Suppressor macrophage treated with lipopolysaccharide for 1 hour (primary cell): ENCODE results near the gene IQSEC2.

Source experiments
- DNase-seq, 3 donors: peaks; one replicate each; pipeline ENCODE4 v3.0.0-alpha.2; 2020 to 2022

IQSEC2 gene

GRCh38 chrX:53305219-53305995 lies 24.0 kb upstream of the IQSEC2 start:
- no peak for DNase-seq

GRCh38 chrX:53303195-53303594 lies 21.8 kb upstream of the IQSEC2 start:
- DNase-seq = no peak

- DNase-seq = no peak
These were observed 18.8 kb upstream of the IQSEC2 start for GRCh38 chrX:53300157-53300556.

GRCh38 chrX:53294024-53294648 lies 12.8 kb upstream of the IQSEC2 start:
- DNase-seq = no peak

GRCh38 chrX:53291596-53291995 lies 10.2 kb upstream of the IQSEC2 start:
- DNase-seq = no peak

GRCh38 chrX:53290441-53291041 lies 9.2 kb upstream of the IQSEC2 start:
- no peak for DNase-seq

- peak; percentile 15 to 35 (median 23) for DNase-seq
These were observed 6.8 kb upstream of the IQSEC2 start for GRCh38 chrX:53288189-53288588.

- DNase-seq = peak; percentile 30 to 46 (median 45)
These were observed 6.2 kb upstream of the IQSEC2 start for GRCh38 chrX:53287493-53288138.

- DNase-seq = peak in 2 of 3 donors; percentile 32 to 36
These were observed 4.8 kb upstream of the IQSEC2 start for GRCh38 chrX:53286171-53286570.

GRCh38 chrX:53285591-53285990 lies 4.2 kb upstream of the IQSEC2 start:
- no peak for DNase-seq

- peak; percentile 53 to 63 (median 60) for DNase-seq
These were observed 3.5 kb upstream of the IQSEC2 start for GRCh38 chrX:53284684-53285447.

GRCh38 chrX:53283567-53283966 lies 2.2 kb upstream of the IQSEC2 start:
- DNase-seq = no peak

GRCh38 chrX:53283099-53283498 lies 1.7 kb upstream of the IQSEC2 start:
- no peak for DNase-seq

- no peak for DNase-seq
These were observed 745 bp upstream of the IQSEC2 start for GRCh38 chrX:53281963-53282695.

- no peak for DNase-seq
These were observed 758 bp downstream of the IQSEC2 start for GRCh38 chrX:53280331-53281320.

- DNase-seq = no peak
These were observed 1.8 kb downstream of the IQSEC2 start for GRCh38 chrX:53279296-53280237.

- no peak for DNase-seq
These were observed 8.5 kb downstream of the IQSEC2 start for GRCh38 chrX:53272808-53273337.

- no peak for DNase-seq
These were observed 11.8 kb downstream of the IQSEC2 start for GRCh38 chrX:53269536-53270107.

GRCh38 chrX:53268173-53268572 lies 13.2 kb downstream of the IQSEC2 start:
- peak; percentile 37 to 53 (median 48) for DNase-seq
